Activated T-cell treated with anti-CD3 and anti-CD28 coated beads for 48 hours (primary cell): Measurements from ENCODE around the gene PNMA8A.
"Not testable (repeated sequence)": the region's sequence is repeated elsewhere in the genome, so short reads cannot be mapped to it uniquely, and the experiment has no call there.

Experiments used
- DNase-seq: peaks from one replicate; pipeline ENCODE4 v3.0.0-alpha.2; 2020; ENCODE audit warnings: low read depth

Gene PNMA8A

DNA sequence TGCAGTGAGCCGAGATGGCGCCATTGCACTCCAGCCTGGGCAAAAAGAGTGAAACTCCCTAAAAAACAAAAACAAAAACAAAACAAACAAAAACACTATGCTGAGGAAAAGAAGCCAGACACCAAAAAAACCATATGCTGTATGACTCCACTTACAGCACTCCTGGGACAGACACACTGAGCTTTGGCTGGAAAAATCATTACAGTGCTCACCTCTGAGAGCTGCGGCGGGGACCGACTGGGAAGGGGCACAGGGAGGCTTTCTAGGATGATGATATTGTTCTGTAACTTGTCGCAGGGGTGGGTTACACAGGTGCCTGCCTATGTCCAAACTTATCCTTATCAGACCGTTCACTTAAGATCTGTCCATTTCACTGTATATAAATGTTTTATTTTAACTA is 7.8 kb downstream of the PNMA8A start:
- DNase-seq = no peak

DNA sequence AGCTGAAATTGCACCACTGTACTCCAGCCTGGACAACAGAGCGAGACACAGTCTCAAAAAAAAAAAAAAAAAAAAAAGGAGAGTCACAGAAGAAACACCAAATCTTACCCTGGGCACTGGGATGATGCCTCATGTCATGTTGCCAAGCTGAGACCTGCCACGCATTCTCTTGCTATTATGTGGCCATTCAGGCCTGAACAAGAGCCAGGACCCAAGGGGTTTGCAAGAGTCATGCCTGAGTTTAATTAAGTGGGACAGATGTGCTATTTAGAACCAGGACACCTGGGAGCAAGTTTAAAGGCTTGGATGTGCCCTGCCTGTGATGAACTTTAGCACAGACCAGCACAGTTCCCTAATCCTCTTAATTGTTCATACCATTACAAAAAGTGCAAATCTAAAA is 9.8 kb downstream of the PNMA8A start:
- DNase-seq = no peak

DNA sequence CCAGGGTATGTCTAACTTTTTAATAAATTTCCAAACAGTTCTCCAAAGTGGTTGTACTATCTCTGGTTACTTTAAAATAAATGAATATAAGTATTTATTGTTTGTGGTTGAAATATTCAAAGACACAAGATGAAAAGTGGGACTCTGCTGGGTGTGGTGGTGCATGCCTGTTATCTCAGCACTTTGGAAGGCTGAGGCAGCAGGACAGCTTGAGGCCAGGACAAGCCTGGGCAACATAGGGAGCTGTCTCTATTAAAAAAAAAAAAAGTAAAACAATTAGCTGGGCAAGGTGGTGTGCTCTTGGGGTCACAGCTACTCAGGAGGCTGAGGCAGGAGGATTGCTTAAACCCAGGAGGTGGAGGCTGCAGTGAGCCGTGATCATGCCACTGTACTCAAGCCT is 10.4 kb downstream of the PNMA8A start:
- no peak for DNase-seq

DNA sequence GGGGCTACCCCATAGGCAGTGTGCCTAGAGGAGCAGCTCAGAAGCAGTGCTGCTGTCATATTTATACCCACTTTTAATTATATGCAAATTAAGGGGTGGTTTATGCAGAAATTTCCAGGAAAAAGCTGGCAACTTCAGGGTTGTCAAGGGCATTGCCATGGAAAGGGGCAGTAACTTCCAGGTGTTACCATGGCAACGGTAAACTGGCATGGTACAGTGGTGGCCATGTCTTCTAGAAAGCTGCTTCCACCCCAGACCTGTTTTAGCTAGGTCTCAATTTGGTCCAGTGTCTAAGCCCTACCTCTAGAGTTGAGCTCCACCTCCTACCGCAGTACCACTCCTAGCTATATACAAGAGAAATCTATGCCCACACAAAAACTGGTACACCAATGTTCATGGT is 11.3 kb downstream of the PNMA8A start:
- no peak for DNase-seq

DNA sequence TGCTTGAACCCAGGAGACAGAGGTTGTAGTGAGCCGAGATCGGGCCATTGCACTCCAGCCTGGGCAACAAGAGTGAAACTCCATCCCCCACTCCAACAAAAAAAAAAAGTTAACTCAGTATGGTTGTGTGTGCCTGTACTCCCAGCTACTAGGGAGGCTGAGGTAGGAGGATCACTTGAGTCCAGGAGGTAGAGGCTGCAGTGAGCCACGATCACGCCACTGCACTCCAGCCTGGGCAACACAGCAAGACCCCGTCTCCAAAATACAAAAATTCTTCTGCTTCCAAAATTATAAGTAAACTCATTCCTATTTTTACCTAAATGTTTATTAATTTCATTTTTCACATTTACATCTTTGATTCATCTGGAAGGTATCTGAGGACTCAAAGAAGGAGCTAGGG is 14.4 kb downstream of the PNMA8A start:
- DNase-seq = no peak

DNA sequence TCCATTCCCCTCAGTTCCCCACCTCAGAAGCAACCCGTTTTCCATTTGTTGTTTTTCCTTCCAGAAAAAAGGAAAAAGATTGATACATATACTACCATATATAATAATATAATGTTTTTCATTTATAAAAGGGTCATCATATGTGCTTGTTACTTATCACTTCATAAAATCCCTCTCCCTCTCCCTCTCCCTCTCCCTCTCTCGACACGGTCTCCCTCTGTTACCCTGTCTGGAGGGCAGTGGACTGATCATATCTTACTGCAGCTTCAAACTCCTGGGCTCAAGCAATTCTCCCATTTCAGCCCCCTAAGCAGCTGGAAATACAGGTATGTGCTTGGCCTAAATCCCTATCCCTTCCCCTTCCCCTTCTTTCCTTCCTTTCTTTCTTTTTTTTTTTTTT is 17.1 kb downstream of the PNMA8A start:
- no peak for DNase-seq

DNA sequence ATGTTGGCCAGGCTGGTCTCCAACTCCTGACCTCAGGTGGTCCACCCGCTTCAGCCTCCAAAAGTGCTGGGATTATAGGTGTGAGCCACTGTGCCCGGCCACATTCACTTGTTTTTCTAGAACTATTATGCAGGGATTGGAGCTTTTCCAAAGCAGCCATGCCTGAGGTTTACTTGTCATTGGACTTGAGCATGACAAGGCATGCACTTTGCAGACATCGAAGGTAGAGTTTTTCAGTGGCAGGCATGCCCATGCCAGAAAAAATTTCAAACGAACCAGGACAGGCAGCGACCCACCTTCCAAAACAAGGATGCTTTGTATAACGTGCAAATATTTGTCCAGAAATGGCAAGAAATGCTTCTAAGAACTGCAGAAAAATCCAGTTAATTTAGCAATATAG is 17.7 kb downstream of the PNMA8A start:
- no peak for DNase-seq

DNA sequence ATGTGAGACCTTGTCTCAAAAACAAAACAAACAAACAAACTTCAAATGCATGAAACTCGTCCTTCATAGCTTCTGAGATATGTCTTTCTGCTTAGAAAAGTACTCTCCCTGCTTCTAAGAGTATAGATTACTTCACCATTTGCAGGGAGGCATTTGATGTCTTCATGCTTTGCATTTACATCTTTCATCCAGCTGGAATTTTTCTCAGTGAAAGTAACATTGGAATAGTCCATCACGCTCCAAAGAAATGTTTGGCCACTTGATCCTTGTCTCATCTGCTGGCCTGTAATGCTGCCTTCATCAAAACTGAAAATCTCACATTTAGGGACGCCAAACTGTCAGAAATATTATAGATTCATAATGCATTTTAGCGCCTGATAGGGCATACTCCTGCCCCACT is 19.2 kb downstream of the PNMA8A start:
- DNase-seq = no peak

DNA sequence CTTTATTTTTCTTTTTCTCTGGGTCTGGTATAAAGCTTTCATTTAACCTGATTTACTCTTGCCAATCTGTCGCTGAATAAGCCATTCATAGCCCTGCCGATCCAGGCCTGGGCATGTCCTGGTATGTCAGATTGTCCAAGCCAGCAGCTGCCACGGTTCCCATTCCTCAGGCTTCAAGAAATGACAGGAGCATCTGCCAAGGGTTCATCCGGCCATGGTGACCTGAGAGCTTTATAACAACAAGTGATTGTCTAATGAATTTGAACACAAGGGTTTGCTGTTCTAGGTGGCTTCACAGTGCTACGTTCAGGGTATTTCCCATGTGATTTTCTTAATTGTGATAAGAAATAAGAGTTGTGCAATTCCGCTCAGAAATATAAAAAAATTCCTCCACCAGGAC is 20.0 kb downstream of the PNMA8A start:
- no peak for DNase-seq

DNA sequence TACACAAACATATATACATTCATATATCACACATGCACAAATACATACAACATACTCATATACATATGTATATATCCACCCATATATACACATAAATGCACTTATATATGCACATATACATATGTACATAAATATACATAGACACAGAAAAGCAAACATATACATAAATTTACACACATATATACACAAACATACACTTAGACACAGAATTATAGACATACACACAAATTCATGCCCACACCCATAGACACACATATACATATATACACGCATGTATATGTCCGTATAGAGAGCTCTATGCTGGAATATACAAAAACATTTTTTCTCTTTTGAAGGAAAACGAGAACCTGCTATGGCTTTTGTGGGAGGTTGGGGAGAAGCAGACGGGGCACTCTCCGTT is 20.6 kb downstream of the PNMA8A start:
- DNase-seq = no peak

DNA sequence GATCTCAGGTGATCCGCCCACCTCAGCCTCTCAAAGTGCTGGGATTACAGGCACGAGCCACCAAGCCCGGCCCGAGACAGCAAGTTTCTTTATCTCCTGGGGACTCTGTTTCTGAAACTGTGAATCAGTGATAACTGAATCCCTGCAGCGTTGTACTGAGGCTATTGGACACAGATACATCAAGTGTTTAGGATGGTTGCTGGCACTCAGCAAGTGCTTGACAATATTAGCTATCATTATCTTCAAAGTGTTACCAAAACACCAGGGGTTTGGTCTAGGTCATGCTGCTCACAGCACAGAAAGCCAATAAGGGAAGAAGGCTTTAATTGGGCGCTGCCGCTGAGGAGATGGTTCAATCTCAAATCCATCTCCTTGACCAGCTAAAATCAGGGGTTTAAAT is 22.1 kb downstream of the PNMA8A start:
- DNase-seq = no peak

DNA sequence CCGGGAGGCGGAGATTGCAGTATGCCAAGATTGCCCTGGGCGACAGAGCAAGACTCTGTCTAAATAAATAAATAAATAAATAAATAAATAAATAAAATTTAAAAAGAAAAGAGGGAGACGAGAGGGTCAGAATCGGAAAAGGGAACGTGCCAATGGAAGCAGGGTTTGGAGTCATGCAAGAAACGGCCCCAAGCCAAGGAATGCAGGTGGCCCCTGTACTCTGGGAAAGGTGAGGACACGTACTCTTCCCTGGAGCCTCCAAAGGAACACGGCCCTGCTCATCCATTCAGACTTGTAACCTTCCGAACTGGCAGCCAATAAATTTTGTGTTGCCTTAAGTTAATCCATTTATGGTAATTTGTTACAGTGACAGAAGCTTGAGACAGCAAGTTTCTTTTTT is 22.8 kb downstream of the PNMA8A start:
- no peak for DNase-seq

DNA sequence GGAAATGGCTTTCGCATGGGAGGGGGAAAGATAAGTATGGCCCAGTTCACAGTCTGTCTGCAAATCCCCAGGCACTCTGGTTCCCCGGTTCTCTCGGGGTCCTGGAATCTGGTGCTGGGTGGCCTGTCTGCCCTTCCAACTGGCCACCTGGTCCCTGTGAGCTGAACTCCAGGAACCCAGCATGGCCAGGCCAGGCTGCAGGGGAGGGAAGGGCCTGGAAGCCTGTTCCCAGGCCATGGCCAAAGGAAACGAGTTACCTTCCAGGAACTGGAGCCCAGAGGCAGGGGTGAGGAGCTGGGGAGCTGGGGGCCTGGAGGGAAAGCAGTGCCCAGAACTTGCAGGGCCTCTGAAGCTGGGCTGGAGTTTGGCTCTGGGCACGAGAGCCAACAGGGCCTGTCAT is 23.5 kb downstream of the PNMA8A start:
- DNase-seq = no peak

DNA sequence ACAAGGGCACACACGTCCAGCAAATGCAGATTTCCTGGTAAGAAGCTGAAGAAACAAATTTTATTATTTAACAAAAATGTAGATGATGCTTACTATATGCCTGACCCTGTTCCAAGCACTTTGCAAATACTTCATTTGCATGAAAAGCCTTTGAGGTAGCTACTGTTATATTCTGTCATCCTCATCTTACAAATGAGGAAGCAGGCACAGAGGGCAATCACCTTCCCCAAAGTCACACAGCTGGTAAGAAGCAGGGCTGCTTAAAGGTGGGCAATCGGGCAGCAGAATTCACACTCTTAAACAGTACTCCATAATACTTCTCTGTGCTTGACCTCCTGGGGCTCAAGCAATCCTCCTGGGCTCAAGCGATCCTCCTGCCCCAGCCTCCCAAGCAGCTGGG is 24.4 kb downstream of the PNMA8A start:
- DNase-seq = no peak

DNA sequence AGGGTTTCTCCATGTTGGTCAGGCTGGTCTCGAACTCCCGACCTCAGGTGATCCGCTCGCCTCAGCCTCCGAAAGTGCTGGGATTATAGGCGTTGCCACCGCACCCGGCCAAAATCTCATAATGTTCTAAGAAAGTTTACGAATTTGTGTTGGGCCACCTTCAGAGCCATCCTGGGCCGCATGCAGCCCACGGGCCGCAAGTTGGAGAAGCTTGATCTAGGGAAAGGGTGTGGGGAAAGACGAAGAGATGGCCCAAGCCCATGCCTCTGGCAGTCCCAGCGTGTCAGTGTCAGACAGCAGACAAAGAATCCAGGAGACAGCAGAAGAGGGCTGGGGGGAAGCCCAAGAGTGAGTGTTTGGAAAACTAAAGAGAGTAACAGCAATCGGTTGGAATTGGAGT is 25.3 kb downstream of the PNMA8A start:
- no peak for DNase-seq

DNA sequence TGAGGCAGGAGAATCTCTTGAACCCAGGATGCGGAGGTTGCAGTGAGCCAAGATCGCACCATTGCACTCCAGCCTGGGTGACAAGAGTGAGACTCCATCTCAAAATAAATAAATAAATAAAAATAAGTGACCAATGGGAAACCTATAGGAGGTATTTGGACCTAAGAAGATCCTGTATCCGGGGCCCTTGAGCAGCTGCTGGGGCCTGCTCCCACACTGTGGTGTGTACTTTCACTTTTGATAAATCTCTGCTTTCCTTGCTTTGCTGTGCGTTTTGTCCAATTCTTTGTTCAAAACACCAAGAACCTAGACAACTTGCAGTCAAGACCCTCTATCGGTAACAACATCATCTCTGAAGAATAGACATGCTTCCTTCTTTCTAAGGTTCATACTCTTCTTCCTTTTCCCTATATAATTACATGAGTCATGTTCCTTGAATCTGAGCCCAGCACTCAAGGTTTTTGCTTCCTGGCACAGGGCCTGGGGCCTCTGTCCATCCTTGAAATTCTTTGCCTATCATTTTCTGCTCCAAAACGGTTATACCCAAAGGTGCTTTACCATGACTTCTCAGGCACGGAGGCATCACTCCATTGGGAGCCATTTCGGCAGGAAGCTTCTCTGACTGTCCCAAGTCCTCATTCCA is 28.4 kb downstream of the PNMA8A start:
- DNase-seq = no peak

DNA sequence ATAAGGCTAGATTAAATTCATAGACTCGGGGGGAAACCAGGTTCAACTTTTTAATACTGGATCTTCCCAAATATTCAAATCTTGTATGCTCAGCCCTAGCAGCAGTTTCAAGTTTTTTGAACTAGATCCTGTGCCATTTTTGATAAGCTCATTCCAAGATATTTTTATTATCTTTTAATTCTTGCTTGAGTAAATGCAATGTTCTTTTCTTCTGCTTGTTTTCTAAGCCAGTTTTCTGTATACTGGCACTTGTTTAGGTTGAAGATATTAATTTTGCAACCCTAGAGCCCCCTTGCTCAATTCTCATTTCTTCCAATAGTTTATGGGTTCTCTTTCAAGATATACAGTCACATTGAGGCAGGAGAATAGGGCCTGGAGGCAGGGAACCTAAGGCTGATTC is 29.5 kb downstream of the PNMA8A start:
- DNase-seq = no peak

DNA sequence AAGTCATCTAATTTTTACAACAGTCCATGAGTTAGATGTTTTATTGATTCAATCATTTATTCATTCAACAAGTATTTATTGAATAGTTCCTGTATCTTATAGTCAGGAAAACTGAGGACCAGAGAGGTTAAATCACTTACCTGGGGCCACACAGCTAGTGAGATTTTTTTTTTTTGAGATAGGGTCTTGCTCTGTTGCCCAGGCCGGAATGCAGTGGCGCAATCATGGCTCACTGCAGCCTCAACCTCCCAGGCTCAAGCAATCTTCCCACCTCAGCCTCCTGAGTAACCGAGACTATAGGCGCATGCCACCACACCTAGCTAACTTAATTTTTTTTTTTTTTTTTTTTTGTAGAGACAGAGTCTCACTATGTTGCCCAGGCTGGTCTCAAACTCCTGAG is 35.7 kb downstream of the PNMA8A start:
- not testable (repeated sequence) for DNase-seq

DNA sequence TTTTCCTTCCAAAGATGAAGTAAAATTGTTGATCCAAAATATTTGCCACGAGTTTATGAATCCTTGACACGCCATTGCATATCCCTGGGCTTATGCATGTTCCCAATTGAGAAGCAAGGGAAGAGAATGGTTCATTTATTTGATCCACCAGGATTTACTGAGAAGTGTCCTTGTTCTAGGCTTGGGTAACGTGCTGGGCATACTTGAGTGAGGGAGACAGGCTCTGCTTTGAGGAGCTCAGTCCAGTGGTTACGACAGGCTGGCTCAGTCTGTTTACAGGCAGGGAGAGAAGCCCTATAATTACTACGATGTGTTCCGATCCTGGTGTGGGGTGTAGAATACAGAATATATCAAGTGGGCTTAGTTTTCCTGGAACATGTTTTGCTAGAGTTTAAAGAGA is 36.4 kb downstream of the PNMA8A start:
- DNase-seq = no peak

DNA sequence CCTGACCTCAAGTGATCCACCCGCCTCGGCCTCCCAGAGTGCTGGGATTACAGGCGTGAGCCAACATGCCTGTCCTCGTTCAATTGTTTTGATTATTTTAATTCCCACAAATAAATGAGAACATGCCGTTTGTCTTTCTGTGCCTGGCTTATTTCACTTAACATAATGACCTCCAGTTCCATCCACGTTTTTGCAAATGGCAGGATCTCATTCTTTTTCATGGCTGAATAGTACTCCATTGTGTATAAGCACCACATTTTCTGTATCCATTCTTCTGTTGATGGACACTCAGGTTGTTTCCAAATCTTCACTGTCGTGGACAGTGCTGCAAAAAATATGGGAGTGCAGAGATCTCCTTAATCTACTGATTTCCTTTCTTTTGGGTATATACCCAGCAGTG is 37.9 kb downstream of the PNMA8A start:
- not testable (repeated sequence) for DNase-seq

DNA sequence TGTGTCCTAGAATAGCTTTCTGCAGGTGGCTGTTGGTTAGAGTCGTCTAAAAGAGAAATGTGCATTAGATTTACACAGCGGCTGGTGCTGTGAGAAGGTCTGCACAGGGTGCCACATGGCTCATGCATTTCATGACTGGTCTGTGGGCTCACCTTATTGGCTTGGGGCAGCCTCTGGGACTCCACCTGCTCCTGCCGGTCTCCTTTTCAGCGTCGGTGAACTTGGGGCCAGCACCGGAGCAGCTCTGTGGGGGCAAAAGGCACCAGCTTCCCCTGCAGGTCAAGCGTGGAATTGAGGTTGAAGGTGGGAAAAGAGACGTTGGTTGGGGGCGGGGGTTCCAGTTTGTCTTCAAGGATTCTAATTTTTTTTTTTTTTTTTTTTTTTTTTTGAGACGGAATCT is 39.5 kb downstream of the PNMA8A start:
- DNase-seq = no peak

DNA sequence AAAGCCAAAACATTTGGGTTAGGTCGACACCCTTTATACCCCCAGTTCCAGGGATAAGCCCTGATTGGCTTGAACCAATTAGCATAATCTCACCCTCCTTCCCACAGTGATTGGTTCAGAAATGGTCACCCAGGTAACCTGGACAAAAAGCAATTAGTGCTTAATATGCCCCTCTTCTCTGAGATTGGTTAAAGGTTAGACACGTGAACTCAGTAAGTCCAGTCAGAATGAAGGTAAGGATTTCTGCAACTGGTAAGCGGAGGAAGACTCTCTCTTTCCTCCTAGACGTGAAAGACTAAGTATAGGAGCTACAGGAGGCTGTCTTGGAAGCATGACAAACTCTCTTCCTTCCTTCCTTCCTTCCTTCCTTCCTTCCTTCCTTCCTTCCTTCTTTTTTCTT is 41.4 kb downstream of the PNMA8A start:
- DNase-seq = no peak

DNA sequence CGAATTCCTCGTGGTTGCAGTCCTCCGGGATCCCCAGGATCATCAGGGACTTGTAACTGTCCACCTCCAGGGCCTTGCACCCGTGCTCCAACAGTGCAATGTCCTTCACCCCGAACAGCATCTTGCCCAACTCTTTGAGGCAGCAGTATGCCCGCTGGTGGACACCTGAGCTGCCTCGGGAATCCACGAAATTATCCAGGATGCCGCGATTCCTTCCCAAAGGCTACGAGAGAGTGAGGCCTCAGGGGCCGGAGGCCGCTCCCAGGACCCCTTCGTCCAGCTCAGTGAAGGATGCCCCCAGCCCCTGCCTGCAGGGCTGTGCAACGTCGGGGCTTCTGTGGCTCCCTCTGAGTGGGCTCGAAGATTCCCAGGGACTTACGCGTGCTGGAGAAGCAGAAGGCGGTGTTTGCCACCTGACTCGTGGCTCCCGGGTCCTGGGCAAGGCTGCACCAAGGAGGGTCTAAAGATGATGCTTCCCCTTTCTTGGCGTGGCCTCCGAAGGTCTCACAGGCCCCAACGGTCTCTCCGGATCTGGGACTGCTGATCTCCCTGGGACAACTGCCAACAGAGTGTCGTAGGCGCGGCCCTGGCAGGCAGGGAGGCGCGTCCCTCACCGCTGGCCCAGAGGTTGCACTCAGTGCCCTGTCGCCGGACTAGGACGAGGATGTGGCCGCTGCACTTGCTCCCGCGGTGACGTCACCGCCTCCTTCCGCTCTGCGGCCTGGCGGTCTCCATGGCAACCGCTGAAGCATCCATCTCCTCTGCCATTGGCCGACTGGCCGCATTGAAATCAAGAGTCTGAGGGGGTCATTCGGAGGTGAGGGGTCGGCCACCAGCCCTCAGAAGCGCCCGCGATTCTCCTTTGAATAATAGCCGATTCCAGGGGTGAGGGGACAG is 42.9 kb downstream of the PNMA8A start, which contains the start of gene PNMA8C:
Gene PNMA8C (minus strand): TSS at position 698 of the 897 bp plus-strand sequence. CDS start 577 bp downstream, at position 121.
- DNase-seq = peak; percentile 50
